LNCaP clone FGC (cell line): ENCODE measurements around the gene SLC7A11.

Experiments
- DNase-seq: peaks from one replicate; pipeline ENCODE4 v3.0.0-alpha.2; 2011; ENCODE audit warnings: low read depth
- H3K4me3 ChIP-seq: 2 replicates; pipeline ENCODE4 v1.5.1; 2011; ENCODE audit warnings: mild to moderate bottlenecking, low read depth, low read length, control low read depth
- CTCF ChIP-seq: IDR thresholded peaks from 2 replicates; pipeline ENCODE4 v1.5.1; 2012; ENCODE audit warnings: mild to moderate bottlenecking; ENCODE audit not compliant: control insufficient read depth, insufficient read depth; ENCODE audit errors: extremely low read depth

The SLC7A11 gene

GRCh38 chr4:138158746-138159297 is 83.3 kb downstream of the SLC7A11 start:
- DNase-seq, result no peak
- no peak for TF ChIP-seq CTCF
- H3K4me3 ChIP-seq, result no peak overlapping the region

GRCh38 chr4:138140879-138141278 is 101.3 kb downstream of the SLC7A11 start:
- TF ChIP-seq CTCF, result no peak
- DNase-seq, result no peak
- H3K4me3 ChIP-seq, result no peak overlapping the region

GRCh38 chr4:138138774-138139173 is 103.4 kb downstream of the SLC7A11 start:
- TF ChIP-seq CTCF, result no peak
- no peak overlapping the region for H3K4me3 ChIP-seq
- DNase-seq, result no peak

GRCh38 chr4:138135610-138136009 is 106.5 kb downstream of the SLC7A11 start:
- no peak overlapping the region for H3K4me3 ChIP-seq
- TF ChIP-seq CTCF, result no peak
- no peak for DNase-seq

GRCh38 chr4:138118270-138118669 is 123.9 kb downstream of the SLC7A11 start:
- no peak for TF ChIP-seq CTCF
- DNase-seq, result no peak
- H3K4me3 ChIP-seq, result no peak overlapping the region

GRCh38 chr4:138115053-138115452 is 127.1 kb downstream of the SLC7A11 start:
- no peak for TF ChIP-seq CTCF
- DNase-seq, result no peak
- H3K4me3 ChIP-seq, result no peak overlapping the region

- no peak for DNase-seq
- no peak for TF ChIP-seq CTCF
- H3K4me3 ChIP-seq, result no peak overlapping the region
These were observed 127.7 kb downstream of the SLC7A11 start for GRCh38 chr4:138114434-138114833.
